ENCODE measurements around the gene TSFM. TPM values are rescaled to one million over a fixed set of nuclear protein-coding genes. Genes with fewer than 3 reads are reported as not detected.
A peak's percentile ranks its signal among the peaks of the same experiment; 100 is the strongest.

TSFM gene
- total and polyA plus RNA-seq, 2 of the 13 experiments (the other 11 are each of a cell fraction or from before 2014, with no cell fraction given), result 29.8 to 68.3 TPM

DNA sequence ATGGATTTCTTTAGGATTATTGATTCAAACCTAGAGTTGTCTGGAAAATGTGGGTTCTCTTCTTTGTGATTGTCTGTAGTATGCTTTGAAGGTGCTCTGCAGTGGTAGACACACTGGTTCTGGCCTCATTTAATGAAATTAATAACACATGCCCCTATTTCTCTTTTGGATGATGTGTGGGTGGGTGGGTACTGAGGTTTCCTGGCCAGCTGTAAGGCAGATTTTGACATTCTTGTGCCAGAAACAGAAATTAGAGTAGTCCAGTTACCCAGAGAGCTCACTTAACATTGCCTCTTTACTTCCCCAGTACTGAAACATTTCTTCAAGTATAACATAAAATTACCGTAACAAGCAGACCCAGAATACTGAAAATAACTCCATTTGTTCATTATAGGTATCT is 14.4 kb downstream of the TSFM start:
- Histone ChIP-seq H3K27me3 (ENCODE audit: control insufficient read depth in 1 of 2, insufficient read depth in 2 of 2, low read length in 2 of 2) (no peaks in the 10 kb centered on the region), H3K4me2 (ENCODE audit: low read depth, low read length) (no peak overlapping the region), H3K9ac (ENCODE audit: insufficient read depth, low read depth, low read length) (no peak overlapping the region), H3K79me2 (ENCODE audit: insufficient read depth, low read length) (no peaks in the 10 kb centered on the region), H3K36me3 (replicated peaks in 1 of 2; ENCODE audit: control insufficient read depth in 1 of 2, insufficient read depth in 2 of 2, low read length in 2 of 2) (peaks cover 14 to 54% of the 10 kb centered on the region in 2 experiments), H4K20me1 (ENCODE audit: insufficient read depth, low read length) (no peaks in the 10 kb centered on the region), H3K4me1 (ENCODE audit: insufficient read depth, low read length) (no peaks in the 10 kb centered on the region), H3K4me3 (replicated peaks in 1 of 3; ENCODE audit: insufficient read depth in 1 of 3, low read depth in 2 of 3, low read length in 3 of 3) (no peak overlapping the region), H3K9me3 (ENCODE audit: low read length) (no peaks in the 10 kb centered on the region), H3K27ac (ENCODE audit: extremely low read length, insufficient read depth, low read length) (no peak overlapping the region), H2AFZ (ENCODE audit: low read length) (no peak overlapping the region)
- BruUV-seq (replicated peaks), result no TSS peak
- in situ Hi-C loops (cut with HindIII; ENCODE audit: extremely low pct_ligation_motif_present, low pct_unique_long_range_greater_than_20kb), result no loop called here
- intact Hi-C loops (cut with micrococcal nuclease; ENCODE audit: unreplicated experiment), result no loop called here
- ATAC-seq (no peak), DNase-seq (ENCODE audit: low spot score) (no peak), FAIRE-seq (no peak)
- no peak for TF ChIP-seq GFI1 (CRISPR knock-in tag; IDR thresholded peaks at IDR 0.05; ENCODE audit: borderline replicate concordance)
- no peak for TF ChIP-seq IKZF4 (CRISPR knock-in tag; IDR thresholded peaks at IDR 0.05; ENCODE audit: borderline replicate concordance, low read depth, not compliant biosample characterization)
- TF ChIP-seq, protein P1, sequence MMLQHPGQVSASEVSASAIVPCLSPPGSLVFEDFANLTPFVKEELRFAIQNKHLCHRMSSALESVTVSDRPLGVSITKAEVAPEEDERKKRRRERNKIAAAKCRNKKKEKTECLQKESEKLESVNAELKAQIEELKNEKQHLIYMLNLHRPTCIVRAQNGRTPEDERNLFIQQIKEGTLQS (CRISPR knock-in tag; IDR thresholded peaks at IDR 0.05), result no peak
- TF ChIP-seq KDM5A (IDR thresholded peaks at IDR 0.05; ENCODE audit: borderline replicate concordance, low read length), result no peak
- WGBS (ENCODE audit: low lambda C conversion rate), result 93% methylated on average over 1 of the region's 1 CpG
- CTCF ChIA-PET (ENCODE audit: low intra/inter-chr PET ratio, low total read pairs), result no interaction called here
- POLR2A ChIA-PET, result no interaction called here

DNA sequence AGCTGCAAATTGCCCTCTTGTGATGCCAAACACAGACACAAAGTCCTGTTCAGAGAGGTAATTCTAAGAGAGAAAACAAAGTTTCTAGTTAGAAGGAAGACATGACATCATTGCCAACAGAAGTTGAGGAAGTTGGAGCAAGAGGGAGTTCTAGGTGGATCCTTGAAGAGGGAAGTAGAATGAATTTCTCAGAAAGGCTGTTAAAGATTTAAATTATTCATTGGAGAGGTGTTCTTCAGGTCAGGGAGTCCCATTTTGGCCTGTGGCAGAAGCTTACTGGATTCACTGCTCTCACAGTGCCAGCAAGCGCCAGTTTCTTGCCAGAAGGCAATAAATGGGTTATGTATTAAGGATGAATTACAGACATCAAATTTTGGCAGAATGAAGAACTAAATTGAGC is 15.3 kb downstream of the TSFM start:
- H3K27ac ChIP-seq (ENCODE audit: extremely low read length, insufficient read depth, low read length), result no peak overlapping the region
- POLR2A ChIA-PET, result no interaction called here
- H3K79me2 ChIP-seq (ENCODE audit: insufficient read depth, low read length), result no peaks in the 10 kb centered on the region
- whole genome bisulfite sequencing (ENCODE audit: low lambda C conversion rate), result 100% methylated on average over 1 of the region's 1 CpG
- H3K27me3 ChIP-seq (ENCODE audit: control insufficient read depth in 1 of 2, insufficient read depth in 2 of 2, low read length in 2 of 2), result no peaks in the 10 kb centered on the region
- in situ Hi-C loops (cut with HindIII; ENCODE audit: extremely low pct_ligation_motif_present, low pct_unique_long_range_greater_than_20kb), result no loop called here
- H4K20me1 ChIP-seq (ENCODE audit: insufficient read depth, low read length), result no peaks in the 10 kb centered on the region
- TF ChIP-seq EED (CRISPR knock-in tag; IDR thresholded peaks at IDR 0.05) (no peak), ATF7 (IDR thresholded peaks at IDR 0.05) (peak; percentile 20; the same call in 1 of the 2 replicates), ATF7 (CRISPR knock-in tag; IDR thresholded peaks at IDR 0.05) (no peak), JDP2 (CRISPR knock-in tag; IDR thresholded peaks at IDR 0.05; ENCODE audit: borderline replicate concordance) (no peak), RARA (CRISPR knock-in tag; IDR thresholded peaks at IDR 0.05) (no peak)
- intact Hi-C loops (cut with micrococcal nuclease; ENCODE audit: unreplicated experiment), result no loop called here
- no peak overlapping the region for H3K9ac ChIP-seq (ENCODE audit: insufficient read depth, low read depth, low read length)
- H3K4me1 ChIP-seq (ENCODE audit: insufficient read depth, low read length), result no peaks in the 10 kb centered on the region
- CTCF ChIA-PET (ENCODE audit: low intra/inter-chr PET ratio, low total read pairs), result no interaction called here
- H3K36me3 ChIP-seq (replicated peaks in 1 of 2; ENCODE audit: control insufficient read depth in 1 of 2, insufficient read depth in 2 of 2, low read length in 2 of 2), result peaks cover 11 to 55% of the 10 kb centered on the region in 2 experiments
- H3K9me3 ChIP-seq (ENCODE audit: low read length), result no peaks in the 10 kb centered on the region
- no TSS peak for BruUV-seq (replicated peaks)
- H3K4me2 ChIP-seq (ENCODE audit: low read depth, low read length), result no peak overlapping the region
- FAIRE-seq, result no peak
- H2AFZ ChIP-seq (ENCODE audit: low read length), result no peak overlapping the region
- ATAC-seq, result no peak
- DNase-seq (ENCODE audit: low spot score), result no peak
- H3K4me3 ChIP-seq (replicated peaks in 1 of 3; ENCODE audit: insufficient read depth in 1 of 3, low read depth in 2 of 3, low read length in 3 of 3), result no peak overlapping the region
